GM19238 (cell line): ENCODE results near the gene SLC12A5.
A peak's percentile ranks its signal among the peaks of the same experiment; 100 is the strongest.
"Not testable (repeated sequence)": the region's sequence is repeated elsewhere in the genome, so short reads cannot be mapped to it uniquely, and the experiment has no call there.

ENCODE experiments used
- DNase-seq: peaks from one replicate; pipeline ENCODE4 v3.0.0; 2011; ENCODE audit warnings: low spot score; ENCODE audit not compliant: insufficient read length

SLC12A5 gene

GRCh38 chr20:46028772-46029371, at the start of gene SLC12A5:
TSS of gene SLC12A5 (plus strand) at chr20:46029215. CDS start at chr20:46029345, 130 bp downstream.
- no peak for DNase-seq

DNA sequence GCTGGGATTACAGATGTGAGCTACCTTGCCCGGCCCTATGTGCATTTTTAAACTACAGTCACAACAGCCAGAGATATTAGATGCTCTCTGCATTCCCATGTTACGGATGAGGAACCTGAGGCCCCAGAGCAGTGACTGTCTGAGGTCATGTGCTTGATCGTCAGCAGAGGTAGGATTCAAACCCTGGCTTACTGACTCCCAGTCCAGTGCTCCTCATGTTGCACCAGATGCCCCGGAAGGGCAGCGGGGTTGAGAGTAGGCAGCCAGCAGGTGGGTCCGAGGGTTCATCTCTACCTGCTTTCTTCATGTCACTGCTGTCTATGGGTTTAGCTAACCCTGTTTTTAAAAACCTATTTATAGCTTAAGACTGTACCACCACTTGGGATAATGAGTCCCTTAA, 47.8 kb upstream of the SLC12A5 start:
- no peak for DNase-seq

- DNase-seq = no peak
Measured at GRCh38 chr20:45983279-45983743, 45.7 kb upstream of the SLC12A5 start.

DNA sequence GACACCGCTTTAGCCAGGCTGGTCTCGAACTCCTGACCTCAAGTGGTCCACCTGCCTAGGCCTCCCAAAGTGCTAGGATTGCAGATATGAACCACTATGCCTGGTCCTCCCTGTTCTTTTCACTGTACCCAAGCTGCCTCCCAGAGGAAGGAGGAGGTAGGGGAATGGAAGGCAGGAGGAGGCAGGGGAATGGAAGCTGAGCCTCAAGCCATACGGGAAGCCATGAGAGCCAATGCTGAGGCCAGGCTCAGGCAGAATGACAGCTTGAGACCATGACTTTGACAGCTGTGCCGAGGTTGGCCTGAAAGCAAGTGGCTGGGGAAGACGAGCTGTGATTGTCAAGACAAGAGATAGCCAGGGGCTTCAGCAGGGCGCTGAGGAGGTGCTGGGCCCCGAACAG, 43.4 kb upstream of the SLC12A5 start:
- no peak for DNase-seq

- DNase-seq = peak; percentile 74
Measured at GRCh38 chr20:45987108-45987780, 41.8 kb upstream of the SLC12A5 start.

DNA sequence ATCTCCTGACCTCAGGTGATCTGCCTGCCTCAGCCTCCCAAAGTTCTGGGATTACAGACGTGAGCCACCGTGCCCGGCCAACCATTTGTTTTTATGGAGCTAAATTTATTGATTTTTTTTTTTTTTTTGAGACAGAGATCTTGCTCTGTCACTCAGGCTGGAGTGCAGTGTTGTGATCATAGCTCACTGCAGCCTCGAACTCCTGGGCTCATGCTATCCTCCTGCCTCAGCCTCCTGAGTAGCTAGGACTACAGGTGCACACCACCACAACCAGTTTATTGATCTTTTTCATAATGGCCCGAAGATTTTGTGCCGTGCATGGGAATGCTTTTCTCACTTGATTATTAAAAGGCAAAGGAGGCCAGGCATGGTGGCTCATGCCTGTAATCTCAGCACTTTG, 40.2 kb upstream of the SLC12A5 start:
- DNase-seq = not testable (repeated sequence)

- DNase-seq = no peak
Measured at GRCh38 chr20:45991616-45992015, 37.4 kb upstream of the SLC12A5 start.

- DNase-seq = no peak
Measured at GRCh38 chr20:45993197-45993951, 35.6 kb upstream of the SLC12A5 start.

DNA sequence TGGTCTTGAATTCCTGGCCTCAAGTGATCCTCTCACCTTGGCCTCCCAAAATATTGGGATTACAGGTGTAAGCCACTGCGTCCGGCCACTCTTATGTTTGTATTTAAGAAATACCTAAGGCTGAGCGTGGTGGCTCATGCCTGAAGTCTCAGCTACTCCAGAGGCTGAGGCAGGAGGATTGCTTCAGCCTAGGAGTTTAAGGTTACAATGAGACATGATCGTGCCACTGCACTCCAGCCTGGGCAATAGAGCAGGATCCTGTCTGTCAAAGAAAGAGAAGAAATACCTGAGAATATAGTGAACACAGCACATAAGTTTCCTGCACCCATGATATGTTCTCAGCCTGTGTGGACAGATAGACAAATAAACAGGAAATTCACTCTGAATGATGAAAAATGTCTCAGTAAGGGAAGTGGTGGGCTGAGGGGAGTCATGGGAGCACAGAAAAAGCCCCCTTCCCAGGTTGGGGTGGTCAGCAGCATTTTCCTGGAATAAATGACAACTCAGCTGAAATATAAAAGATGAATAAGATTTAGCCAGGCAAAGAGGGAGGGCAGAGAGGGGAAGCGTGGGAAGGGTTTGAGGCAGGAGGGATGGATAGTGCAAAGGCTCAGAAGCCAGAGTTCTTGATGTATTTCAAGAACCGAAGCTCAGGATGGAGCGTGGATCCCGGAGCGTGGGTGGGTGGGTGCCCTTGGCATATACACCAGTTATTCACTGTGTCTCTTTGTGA, 34.1 kb upstream of the SLC12A5 start:
- DNase-seq = no peak

- DNase-seq = not testable (repeated sequence)
Measured at GRCh38 chr20:45995495-45996097, 33.4 kb upstream of the SLC12A5 start.

DNA sequence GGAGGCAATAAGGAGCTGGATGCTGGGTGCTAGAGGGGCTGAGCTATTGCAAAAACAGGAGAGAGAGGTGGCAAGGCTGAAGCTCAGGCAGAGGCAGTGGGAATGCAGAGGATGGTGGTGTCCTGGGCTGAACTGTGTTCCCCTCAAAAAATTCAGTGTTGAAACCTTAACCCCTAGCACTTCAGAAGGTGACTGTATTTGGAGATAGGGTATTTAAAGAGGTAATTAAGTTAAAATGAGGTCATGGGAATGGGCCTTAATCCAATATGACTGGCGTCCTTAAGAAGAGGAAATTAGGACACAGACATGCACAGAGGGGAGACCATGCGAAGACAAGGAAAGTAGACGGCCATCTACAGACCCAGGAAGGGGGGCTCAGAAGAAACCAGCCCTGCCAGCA, 31.8 kb upstream of the SLC12A5 start:
- no peak for DNase-seq

DNA sequence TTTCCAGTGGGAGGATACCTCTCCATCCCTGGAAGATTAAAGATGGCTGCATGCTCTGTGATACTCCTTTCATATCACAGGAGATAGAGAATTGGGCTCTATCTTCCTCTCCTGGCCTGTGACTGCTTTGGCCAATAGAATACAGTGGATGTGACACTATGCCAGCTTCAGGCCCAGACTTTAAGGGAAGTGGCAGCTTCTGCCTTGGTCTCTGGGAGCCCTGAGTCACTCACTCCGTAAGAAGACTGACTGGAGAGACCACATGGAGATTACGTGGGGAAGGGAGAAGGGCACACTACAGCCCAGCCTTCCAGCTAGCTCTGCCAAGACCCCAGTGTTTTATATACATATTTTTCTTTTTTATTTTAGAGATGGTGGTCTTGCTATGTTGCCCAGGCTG, 30.7 kb upstream of the SLC12A5 start:
- DNase-seq = no peak

DNA sequence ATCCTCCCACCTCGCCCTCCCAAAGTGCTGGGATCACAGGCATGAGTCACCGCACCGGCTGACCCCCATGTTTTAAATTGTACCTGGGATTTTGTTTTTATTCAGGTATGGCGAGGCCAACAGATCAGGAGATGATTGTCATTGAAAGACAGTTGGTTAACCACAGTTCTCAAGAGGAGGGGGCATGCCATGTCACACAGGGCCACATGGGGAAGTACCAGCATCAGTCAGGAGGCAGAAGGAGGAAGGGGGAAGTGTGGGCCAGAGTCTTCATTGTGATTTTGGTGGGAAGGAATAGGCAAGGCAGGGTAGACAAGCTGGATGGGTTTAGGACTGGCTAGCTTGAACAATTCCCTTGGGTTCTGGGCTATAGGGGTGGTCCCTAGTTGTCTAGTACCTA, 30.3 kb upstream of the SLC12A5 start:
- DNase-seq = no peak

- no peak for DNase-seq
Measured at GRCh38 chr20:45999557-46000261, 29.3 kb upstream of the SLC12A5 start.

DNA sequence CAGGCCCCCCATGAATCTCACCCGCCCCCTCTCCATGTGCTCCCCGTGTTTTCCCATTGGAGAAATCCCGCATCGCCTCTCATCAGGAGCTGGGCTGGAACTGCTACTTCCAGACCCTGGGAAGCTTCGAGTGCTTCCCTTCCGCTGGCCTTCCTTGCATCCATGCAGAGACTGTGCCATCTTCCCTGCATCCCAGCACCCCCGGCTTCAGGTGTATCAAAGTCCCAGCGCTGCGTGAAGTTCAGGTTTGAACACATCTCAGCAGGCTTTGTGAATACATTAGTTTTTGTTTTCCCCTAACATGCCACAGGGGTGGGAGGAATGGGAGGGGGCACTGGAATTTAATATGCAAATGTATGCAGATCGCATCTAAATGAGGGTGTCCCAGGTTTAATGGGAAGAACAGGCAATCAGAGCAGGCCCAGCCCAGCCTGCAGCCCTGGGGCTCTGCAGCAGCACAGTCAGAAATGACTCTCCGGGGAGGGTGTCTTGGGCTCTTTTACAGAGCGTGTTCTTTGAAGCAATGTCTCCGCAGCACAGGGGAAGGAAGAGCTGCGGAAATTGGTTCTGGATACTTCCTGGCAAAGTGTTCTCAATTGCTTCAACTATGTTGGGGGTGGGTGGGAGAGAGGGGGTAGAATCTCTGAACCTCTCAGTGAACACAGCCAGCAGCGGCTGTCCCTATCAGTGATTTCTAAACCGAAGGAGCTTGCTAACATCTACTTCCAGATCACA, 28.6 kb upstream of the SLC12A5 start:
- DNase-seq = no peak

DNA sequence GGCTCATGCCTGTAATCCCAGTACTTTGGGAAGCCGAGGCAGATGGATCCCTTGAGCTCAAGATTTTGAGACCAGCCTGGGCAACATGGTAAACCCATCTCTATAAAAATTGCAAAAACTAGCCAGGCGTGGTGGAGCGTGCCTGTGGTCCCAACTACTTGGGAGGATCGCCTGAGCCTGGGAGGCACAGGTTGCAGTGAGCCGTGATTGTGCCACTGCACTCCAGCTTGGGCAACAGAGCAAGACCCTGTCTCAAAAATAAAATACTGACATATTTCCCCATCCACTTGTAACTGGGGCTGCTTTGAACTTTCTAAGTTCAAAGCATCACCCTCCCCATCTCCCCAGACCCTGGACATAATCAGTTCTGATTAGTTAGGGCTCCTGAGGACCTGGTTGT, 27.5 kb upstream of the SLC12A5 start:
- no peak for DNase-seq

DNA sequence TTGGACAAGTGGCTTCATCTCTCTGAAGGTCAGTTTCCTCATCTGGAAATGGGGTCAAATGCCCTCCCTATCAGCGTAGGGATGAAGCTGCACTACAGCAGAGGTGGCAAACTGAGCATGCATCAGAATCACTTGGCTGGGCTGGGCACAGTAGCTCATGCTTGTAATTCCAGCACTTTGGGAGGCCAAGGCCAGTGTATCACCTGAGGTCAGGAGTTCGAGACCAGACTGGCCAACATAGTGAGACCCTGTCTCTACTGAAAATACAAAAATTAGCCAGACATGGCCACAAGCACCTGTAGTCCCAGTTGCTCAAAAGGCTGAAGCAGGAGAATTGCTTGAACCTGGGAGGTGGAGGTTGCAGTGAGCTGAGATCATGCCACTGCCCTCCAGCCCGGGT, 27.0 kb upstream of the SLC12A5 start:
- no peak for DNase-seq

DNA sequence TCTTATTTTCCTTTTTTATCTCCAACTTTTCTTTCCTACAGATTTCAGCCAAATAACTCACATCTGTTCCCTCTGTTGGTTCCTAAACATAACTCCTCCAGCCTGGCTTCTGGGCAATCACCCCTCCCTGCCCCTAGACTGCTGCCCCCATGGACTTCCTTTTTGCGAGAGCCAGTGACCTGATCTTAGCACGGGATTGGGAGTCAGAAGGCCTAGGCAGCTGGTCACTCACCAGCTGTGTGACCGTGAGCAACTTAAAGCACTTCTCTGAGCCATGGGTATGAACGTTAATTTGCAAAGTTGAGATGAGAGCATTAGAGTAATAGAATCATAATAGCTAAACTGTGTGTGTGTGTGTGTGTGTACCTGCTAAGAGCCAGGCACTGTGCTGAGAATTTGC, 24.8 kb upstream of the SLC12A5 start:
- no peak for DNase-seq

DNA sequence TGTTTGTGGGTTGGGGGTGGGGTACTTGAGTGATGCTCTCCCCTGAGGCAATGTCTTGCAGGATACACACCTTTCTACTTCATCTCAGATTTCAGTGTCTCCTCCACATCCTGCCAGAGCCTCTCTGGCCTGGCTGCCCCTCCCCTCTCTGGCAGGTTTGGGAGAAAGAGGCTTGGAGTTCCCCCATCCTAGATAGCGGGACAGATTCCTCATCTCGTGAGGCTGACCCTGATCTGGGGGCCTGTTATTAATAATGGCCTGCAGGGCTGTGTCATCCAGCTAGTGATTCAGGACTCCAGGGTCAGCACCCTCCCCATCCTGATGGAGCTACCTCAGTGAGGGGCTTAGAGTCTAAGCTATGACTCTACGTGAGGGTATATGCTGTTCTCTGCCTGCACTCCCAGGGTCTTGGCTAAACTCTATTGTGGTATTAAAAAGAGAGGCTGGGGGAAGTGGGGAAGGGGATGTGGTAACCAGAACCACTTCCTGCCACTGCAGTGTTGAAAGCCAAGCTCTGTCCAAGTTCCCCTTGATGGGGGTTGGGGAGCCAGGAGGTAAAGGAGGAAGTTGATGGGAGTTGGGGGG, 24.0 kb upstream of the SLC12A5 start:
- DNase-seq = no peak
